HG03432 (cell line): ENCODE data around the gene KRTAP21-3.
A peak's percentile ranks its signal among the peaks of the same experiment; 100 is the strongest.
"Not testable (repeated sequence)": the region's sequence is repeated elsewhere in the genome, so short reads cannot be mapped to it uniquely, and the experiment has no call there.

Experiments used
- ATAC-seq: cut with Tn5 transposase; IDR thresholded peaks from one replicate; pipeline ENCODE4 v1.9.1; 2021; ENCODE audit warnings: mild to moderate bottlenecking, moderate library complexity; ENCODE audit not compliant: unreplicated experiment

Gene KRTAP21-3

DNA sequence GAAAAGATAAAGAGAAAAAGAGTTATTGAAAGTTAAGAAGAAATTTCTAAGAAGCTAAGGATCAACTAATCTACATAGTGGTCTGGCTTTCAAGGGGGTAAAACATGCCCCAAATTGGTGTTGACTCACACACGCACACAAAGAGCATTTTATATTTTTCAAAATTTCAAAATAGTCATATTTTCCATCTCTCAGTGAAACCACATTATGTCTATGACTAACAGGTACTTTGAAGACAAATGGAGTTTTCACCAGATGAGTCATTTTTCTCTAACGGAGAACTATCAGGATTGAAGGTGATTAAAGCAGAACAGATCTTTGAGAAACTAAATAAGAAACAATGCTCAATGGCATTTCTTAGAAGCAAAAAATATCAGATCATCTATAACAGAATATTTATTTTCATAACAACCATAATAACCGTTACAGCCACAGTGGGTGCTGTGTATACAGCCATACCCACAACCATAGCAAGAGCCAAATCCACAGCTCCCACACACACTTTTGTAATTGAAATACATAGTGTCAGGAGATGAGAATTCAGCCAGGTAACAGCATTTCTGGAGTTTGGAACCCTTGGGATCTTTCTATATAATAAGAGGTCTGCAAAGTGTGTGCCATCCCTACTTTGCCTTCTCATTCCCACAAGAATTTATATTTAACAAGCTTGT is at the start of gene KRTAP21-3:
Gene KRTAP21-3 (minus strand): TSS at position 539 of the 671 bp plus-strand sequence. CDS start 18 bp downstream, at position 521.
- peak; percentile 88 for ATAC-seq

DNA sequence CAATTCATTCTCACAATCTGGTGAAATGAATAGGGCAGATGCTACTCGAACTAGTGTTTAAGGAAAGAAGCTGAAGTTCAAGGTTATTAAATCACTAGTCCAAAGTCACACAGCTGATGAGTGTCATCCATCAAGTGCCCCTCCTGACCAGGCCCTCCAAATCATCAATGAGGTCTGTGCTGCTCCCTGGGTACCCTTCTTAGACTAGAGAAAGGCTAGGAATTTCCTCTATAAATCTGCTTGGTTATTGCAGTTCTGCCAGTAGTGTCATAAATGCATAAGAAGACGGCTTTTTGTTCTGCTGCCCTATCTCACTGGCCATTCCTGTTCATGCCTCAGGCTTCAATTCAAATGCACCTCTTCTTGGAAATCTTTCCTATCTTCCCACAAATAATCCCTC is 42.2 kb upstream of the KRTAP21-3 start:
- no peak for ATAC-seq

DNA sequence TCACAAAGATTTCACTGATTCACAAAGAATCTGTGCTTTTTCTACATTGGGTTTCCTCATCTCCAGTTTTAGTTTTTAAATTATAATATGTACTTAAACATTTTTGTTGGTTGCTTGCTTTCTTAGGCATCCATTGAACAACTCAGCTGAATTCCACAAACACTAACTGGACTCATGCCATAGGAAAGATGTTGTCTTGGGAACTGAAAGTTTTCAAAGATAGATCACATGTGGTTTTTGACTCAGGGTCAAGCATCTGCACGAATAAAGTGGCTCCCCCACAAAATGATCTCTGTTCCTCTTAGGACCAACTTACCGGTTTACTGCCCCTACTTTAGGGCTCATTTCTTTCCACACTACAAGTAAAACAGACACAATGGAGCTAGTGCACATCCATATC is 39.7 kb upstream of the KRTAP21-3 start:
- no peak for ATAC-seq

GRCh38 chr21:30755328-30755727 is 36.8 kb upstream of the KRTAP21-3 start, which contains the start of gene KRTAP21-1:
KRTAP21-1 (minus strand) TSS chr21:30755428; CDS start chr21:30755378, 50 bp downstream.
- ATAC-seq, result not testable (repeated sequence)

- ATAC-seq, result no peak
Observed at GRCh38 chr21:30747159-30747558, 28.6 kb upstream of the KRTAP21-3 start, which contains the start of gene KRTAP21-2. KRTAP21-2 (minus strand) TSS chr21:30747259; CDS start chr21:30747202, 57 bp downstream.

GRCh38 chr21:30740462-30740861 is 21.9 kb upstream of the KRTAP21-3 start:
- ATAC-seq, result no peak

DNA sequence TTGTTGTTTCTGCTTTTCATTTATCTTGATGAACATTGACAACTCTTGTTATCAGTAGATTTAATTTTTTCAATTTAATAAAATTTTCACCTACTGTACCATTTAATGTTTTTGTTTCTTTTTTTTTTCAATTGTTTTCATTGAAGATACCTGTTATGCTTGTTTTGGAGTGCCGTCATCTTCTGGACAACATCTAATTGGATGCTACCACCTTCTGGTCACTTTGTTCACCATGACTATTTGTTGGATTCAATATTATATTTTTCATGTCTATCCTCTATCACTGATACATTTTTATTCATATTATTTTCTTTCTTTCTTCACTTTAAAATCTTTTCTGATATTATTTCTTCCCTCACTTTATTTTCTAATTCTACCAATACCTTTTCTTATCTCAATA is 14.4 kb upstream of the KRTAP21-3 start:
- no peak for ATAC-seq

DNA sequence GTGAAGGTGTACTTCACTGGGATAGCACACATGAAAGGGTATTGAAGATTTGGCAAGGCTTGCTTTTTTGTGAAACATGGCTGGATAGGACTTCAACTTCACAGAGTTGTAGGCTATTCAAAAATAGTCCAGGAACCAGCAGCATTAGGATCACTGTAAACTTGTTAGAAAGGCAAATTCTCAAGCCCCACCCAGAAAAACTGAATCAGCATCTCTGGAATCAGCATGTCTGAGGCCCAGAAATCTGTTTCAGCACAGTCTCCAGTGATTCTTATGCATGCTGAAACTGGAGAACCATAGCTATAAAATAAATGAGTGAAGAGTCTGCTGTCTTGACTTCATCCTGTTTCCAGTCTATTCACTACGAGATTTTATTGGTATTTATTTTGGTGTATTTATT is 8.1 kb upstream of the KRTAP21-3 start:
- ATAC-seq, result no peak

GRCh38 chr21:30719401-30719800 is 824 bp upstream of the KRTAP21-3 start:
- peak; percentile 55 for ATAC-seq

DNA sequence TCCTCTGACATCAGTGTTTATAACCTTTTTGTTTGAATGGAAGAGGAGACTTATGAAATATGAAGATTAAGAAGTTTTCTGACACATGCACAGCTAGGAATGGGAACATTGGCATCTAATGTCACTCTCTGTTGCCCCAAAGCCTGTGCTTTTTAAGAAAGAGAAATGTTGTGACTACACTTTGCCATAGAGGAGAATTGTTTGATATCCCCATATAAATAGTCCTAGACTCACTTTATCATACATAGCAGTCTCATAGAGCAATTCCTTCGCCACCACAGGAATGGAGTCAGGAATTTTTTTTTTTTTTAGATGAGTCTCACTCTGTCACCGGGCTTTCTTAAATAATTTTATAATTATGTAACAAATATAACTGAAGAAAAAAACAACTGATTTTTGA is 1.5 kb downstream of the KRTAP21-3 start:
- ATAC-seq, result no peak

- no peak for ATAC-seq
Observed at GRCh38 chr21:30714946-30715345, 3.6 kb downstream of the KRTAP21-3 start.

DNA sequence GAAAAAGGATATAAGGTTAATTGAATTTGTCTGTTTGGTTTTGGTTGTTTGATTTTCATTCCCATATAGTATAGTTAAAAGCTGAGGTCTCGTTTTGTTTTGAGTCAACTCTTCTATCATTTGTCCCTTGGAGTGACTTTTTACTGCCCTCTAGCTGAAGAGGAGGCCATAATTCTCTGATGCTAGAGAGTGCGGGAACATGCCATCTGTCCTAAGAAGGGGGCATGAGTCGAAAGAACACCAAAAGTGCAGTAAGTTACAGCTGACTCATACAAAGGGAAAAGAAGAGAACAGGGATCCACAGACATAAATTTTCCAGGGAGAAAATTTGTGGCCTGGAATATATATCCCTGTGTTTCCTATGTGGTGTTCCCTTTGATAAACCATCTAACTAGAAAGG is 4.1 kb downstream of the KRTAP21-3 start:
- ATAC-seq, result no peak

DNA sequence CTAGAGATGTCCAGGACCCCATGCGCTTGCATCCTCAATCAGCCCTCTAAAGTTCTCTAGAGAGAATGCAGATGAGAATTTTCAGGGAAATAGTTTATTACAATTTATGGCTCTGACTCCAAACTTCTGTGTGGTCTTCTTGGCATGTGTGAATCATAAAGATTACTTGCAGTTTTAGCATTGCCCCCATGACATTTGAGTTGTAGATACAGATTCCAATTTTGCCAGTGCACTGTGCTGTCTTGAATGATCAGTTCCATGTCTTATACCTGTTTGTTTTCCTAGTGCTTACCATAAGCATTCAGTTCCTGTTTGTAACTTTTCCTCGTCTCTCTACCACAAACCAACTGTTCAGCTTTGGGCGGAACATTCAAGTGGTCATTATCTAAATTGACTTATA is 4.8 kb downstream of the KRTAP21-3 start:
- ATAC-seq, result no peak

DNA sequence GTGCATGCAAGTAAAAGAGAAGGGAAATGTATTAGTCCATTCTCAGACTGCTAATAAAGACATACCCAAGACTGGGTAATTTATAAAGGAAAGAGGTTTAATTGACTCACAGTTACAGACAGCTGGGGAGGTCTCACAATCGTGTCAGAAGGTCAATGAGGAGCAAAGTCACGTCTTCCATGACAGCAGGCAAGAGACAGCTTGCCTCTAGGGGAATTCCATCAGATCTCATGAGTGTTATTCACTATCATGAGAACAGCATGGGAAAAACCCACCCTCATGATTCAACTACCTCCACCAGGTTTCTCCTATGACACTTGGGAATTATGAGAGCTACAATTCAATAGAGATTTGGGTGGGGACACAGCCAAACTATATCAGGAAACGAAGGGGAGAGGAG is 8.1 kb downstream of the KRTAP21-3 start:
- no peak for ATAC-seq

DNA sequence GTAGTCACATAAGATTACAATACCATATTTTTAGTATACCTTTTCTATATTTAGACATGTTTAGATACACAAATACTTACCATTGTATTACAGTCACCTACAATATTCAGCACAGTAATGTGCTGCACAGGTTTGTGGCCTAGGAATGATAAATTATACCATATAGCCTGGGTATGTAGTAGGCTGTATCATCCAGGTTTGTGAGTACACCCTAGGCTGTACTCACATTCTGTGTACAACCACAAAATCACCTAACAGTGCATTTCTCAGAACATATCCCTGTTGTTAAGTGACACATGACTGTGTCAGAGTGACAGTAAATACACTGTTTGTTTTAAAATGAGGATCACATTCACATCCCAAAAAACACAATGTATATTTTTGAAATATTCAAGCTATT is 11.2 kb downstream of the KRTAP21-3 start:
- no peak for ATAC-seq

GRCh38 chr21:30695956-30696355 is 22.6 kb downstream of the KRTAP21-3 start:
- ATAC-seq, result no peak

GRCh38 chr21:30689822-30690221 is 28.8 kb downstream of the KRTAP21-3 start:
- no peak for ATAC-seq

GRCh38 chr21:30684506-30684905 is 34.1 kb downstream of the KRTAP21-3 start:
- no peak for ATAC-seq

DNA sequence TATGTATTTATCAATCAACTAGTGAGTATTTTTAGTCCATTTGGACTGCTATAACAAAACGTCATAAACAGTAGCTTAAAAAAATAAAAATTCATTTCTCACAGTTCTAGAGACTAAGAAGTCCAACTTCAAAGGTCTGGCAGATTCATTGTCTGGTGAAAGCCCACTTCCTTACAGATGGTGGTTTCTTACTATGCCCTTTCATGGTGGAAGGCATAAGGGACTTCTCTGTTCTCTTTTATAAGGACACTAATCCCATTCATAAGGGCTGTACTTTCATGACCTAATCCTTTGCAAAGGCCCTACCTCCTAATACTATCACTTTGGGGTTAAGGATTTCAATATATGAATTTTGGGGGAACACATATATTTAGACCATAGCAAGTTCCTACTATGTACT is 38.0 kb downstream of the KRTAP21-3 start:
- no peak for ATAC-seq

GRCh38 chr21:30676737-30677136 is 41.8 kb downstream of the KRTAP21-3 start:
- ATAC-seq, result no peak

GRCh38 chr21:30674312-30674711 is 44.3 kb downstream of the KRTAP21-3 start:
- ATAC-seq, result no peak

- ATAC-seq, result no peak
Observed at GRCh38 chr21:30672985-30673650, 45.5 kb downstream of the KRTAP21-3 start.
